Measurements from ENCODE around the gene SPDYE5.
"Not testable (repeated sequence)": the region's sequence is repeated elsewhere in the genome, so short reads cannot be mapped to it uniquely, and the experiment has no call there.

SPDYE5 gene

GRCh38 chr7:75521727-75522126 lies 29.6 kb downstream of the SPDYE5 start:
- POLR2A ChIA-PET; H3K9me3 ChIP-seq (ENCODE audit: control extremely low read depth in 1 of 5, control insufficient read depth in 4 of 5, insufficient read depth in 2 of 5, low read depth in 1 of 5, low read length in 4 of 5); H3K4me1 ChIP-seq (ENCODE audit: control extremely low read depth in 1 of 4, control insufficient read depth in 4 of 4, insufficient read depth in 4 of 4, low read length in 3 of 4); DNase-seq; CTCF ChIA-PET; H3K27ac ChIP-seq (ENCODE audit: insufficient read depth in 1 of 2, low read depth in 1 of 2, low read length in 2 of 2, poor library complexity in 1 of 2, severe bottlenecking in 2 of 2); H3K27me3 ChIP-seq (replicated peaks in 2 of 5; ENCODE audit: control insufficient read depth in 4 of 5, insufficient read depth in 5 of 5, low read length in 4 of 5); H3K4me3 ChIP-seq (ENCODE audit: control insufficient read depth in 1 of 7, extremely low read depth in 1 of 7, insufficient read depth in 4 of 7, low read depth in 2 of 7, low read length in 6 of 7): not testable (repeated sequence)
- peaks cover 6 to 45% (median 21%) of the 10 kb centered on the region in 4 experiments for H3K36me3 ChIP-seq (ENCODE audit: control insufficient read depth in 4 of 4, insufficient read depth in 4 of 4, low read length in 3 of 4)

GRCh38 chr7:75527224-75527722 lies 35.2 kb downstream of the SPDYE5 start:
- H3K27ac ChIP-seq (ENCODE audit: insufficient read depth in 1 of 2, low read depth in 1 of 2, low read length in 2 of 2, poor library complexity in 1 of 2, severe bottlenecking in 2 of 2): peak overlapping the region; percentile 46 to 86
- peaks cover 6 to 27% (median 14%) of the 10 kb centered on the region in 4 experiments for H3K36me3 ChIP-seq (ENCODE audit: control insufficient read depth in 4 of 4, insufficient read depth in 4 of 4, low read length in 3 of 4)
- H3K9me3 ChIP-seq (ENCODE audit: control extremely low read depth in 1 of 5, control insufficient read depth in 4 of 5, insufficient read depth in 2 of 5, low read depth in 1 of 5, low read length in 4 of 5); POLR2A ChIA-PET; H3K27me3 ChIP-seq (replicated peaks in 2 of 5; ENCODE audit: control insufficient read depth in 4 of 5, insufficient read depth in 5 of 5, low read length in 4 of 5); CTCF ChIA-PET: not testable (repeated sequence)
- under 1% methylated on average over 28 of the region's 37 CpGs for WGBS (ENCODE audit: insufficient coverage)
- DNase-seq: peak in 2 of 3 donors; percentile 2 to 10
- H3K4me1 ChIP-seq (ENCODE audit: control extremely low read depth in 1 of 4, control insufficient read depth in 4 of 4, insufficient read depth in 4 of 4, low read length in 3 of 4): peaks cover 0 to 17% (median 8%) of the 10 kb centered on the region in 4 experiments
- peak overlapping the region; percentile 63 to 93 (median 88) for H3K4me3 ChIP-seq (ENCODE audit: control insufficient read depth in 1 of 7, extremely low read depth in 1 of 7, insufficient read depth in 4 of 7, low read depth in 2 of 7, low read length in 6 of 7)

GRCh38 chr7:75531359-75531821 lies 39.3 kb downstream of the SPDYE5 start:
- DNase-seq: no peak
- CTCF ChIA-PET: interaction anchor here (0.6 to 0.9 kb wide), 2 partner anchors 57 to 226 kb away, joined by 3 read pairs; no protein-coding TSS in a partner anchor

GRCh38 chr7:75532639-75533038 lies 40.5 kb downstream of the SPDYE5 start:
- Histone ChIP-seq H3K27ac (ENCODE audit: insufficient read depth in 1 of 2, low read depth in 1 of 2, low read length in 2 of 2, poor library complexity in 1 of 2, severe bottlenecking in 2 of 2) (no peak overlapping the region), H3K36me3 (ENCODE audit: control insufficient read depth in 4 of 4, insufficient read depth in 4 of 4, low read length in 3 of 4) (peaks cover 5 to 18% (median 13%) of the 10 kb centered on the region in 4 experiments), H3K4me1 (ENCODE audit: control extremely low read depth in 1 of 4, control insufficient read depth in 4 of 4, insufficient read depth in 4 of 4, low read length in 3 of 4) (peaks cover 5 to 12% (median 8%) of the 10 kb centered on the region in 4 experiments), H3K9me3 (ENCODE audit: control extremely low read depth in 1 of 5, control insufficient read depth in 4 of 5, insufficient read depth in 2 of 5, low read depth in 1 of 5, low read length in 4 of 5) (no peaks in the 10 kb centered on the region), H3K4me3 (ENCODE audit: control insufficient read depth in 1 of 7, extremely low read depth in 1 of 7, insufficient read depth in 4 of 7, low read depth in 2 of 7, low read length in 6 of 7) (no peak overlapping the region), H3K27me3 (replicated peaks in 2 of 5; ENCODE audit: control insufficient read depth in 4 of 5, insufficient read depth in 5 of 5, low read length in 4 of 5) (no peaks in the 10 kb centered on the region)
- CTCF ChIA-PET: interaction anchor here (1.2 kb wide), 1 partner anchor 64 kb away, joined by 4 read pairs; no protein-coding TSS in a partner anchor
- POLR2A ChIA-PET: no interaction called here
- WGBS (ENCODE audit: insufficient coverage): 100% methylated on average over 4 of the region's 4 CpGs
- DNase-seq: no peak

More at GRCh38 chr7:75531359-75531821, 39.3 kb downstream of the SPDYE5 start:
- POLR2A ChIA-PET: interaction anchor here (0.6 kb wide), 1 partner anchor 41 kb away, joined by 3 read pairs; no protein-coding TSS in a partner anchor
- H3K4me3 ChIP-seq (ENCODE audit: control insufficient read depth in 1 of 7, extremely low read depth in 1 of 7, insufficient read depth in 4 of 7, low read depth in 2 of 7, low read length in 6 of 7): no peak overlapping the region
- no peaks in the 10 kb centered on the region for H3K9me3 ChIP-seq (ENCODE audit: control extremely low read depth in 1 of 5, control insufficient read depth in 4 of 5, insufficient read depth in 2 of 5, low read depth in 1 of 5, low read length in 4 of 5)
- WGBS (ENCODE audit: insufficient coverage): 96% methylated on average over 6 of the region's 6 CpGs
- H3K36me3 ChIP-seq (ENCODE audit: control insufficient read depth in 4 of 4, insufficient read depth in 4 of 4, low read length in 3 of 4): peaks cover 0 to 6% (median 1%) of the 10 kb centered on the region in 4 experiments
- H3K27ac ChIP-seq (ENCODE audit: insufficient read depth in 1 of 2, low read depth in 1 of 2, low read length in 2 of 2, poor library complexity in 1 of 2, severe bottlenecking in 2 of 2): no peak overlapping the region
- peaks cover 5 to 22% (median 13%) of the 10 kb centered on the region in 4 experiments for H3K4me1 ChIP-seq (ENCODE audit: control extremely low read depth in 1 of 4, control insufficient read depth in 4 of 4, insufficient read depth in 4 of 4, low read length in 3 of 4)
- no peaks in the 10 kb centered on the region for H3K27me3 ChIP-seq (replicated peaks in 2 of 5; ENCODE audit: control insufficient read depth in 4 of 5, insufficient read depth in 5 of 5, low read length in 4 of 5)

DNA sequence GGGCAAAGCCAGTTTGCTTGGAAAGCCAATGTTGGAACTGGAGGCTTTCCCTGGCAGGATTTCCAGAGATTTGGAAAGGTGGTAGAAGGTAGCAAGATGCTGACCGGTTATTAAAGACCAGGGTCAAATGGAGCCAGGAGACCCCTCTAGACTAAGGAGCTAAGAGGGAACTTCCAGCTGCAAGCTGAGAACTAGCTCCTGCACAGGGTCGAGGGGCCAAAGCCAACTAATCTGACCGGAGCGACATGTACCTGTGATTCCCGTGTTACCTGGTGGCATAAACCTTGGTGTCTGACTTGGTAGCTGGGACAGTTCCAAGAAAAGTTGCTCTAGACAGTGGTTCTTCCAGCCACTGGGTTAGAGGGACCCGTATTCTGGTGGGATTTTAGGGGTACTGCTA lies 41.8 kb downstream of the SPDYE5 start:
- no peak overlapping the region for H3K4me3 ChIP-seq (ENCODE audit: control insufficient read depth in 1 of 7, extremely low read depth in 1 of 7, insufficient read depth in 4 of 7, low read depth in 2 of 7, low read length in 6 of 7)
- ChIA-PET CTCF (interaction anchor here (0.6 to 1.2 kb wide), 3 partner anchors 11 to 219 kb away, joined by 3 to 5 read pairs (median 3); no protein-coding TSS in a partner anchor), POLR2A (no interaction called here)
- no peaks in the 10 kb centered on the region for H3K9me3 ChIP-seq (ENCODE audit: control extremely low read depth in 1 of 5, control insufficient read depth in 4 of 5, insufficient read depth in 2 of 5, low read depth in 1 of 5, low read length in 4 of 5)
- H3K27ac ChIP-seq (ENCODE audit: insufficient read depth in 1 of 2, low read depth in 1 of 2, low read length in 2 of 2, poor library complexity in 1 of 2, severe bottlenecking in 2 of 2): no peak overlapping the region
- no peak for DNase-seq
- H3K4me1 ChIP-seq (ENCODE audit: control extremely low read depth in 1 of 4, control insufficient read depth in 4 of 4, insufficient read depth in 4 of 4, low read length in 3 of 4): peaks cover 5 to 10% (median 8%) of the 10 kb centered on the region in 4 experiments
- 90% methylated on average over 5 of the region's 6 CpGs for WGBS (ENCODE audit: insufficient coverage)
- peaks cover 8 to 28% (median 23%) of the 10 kb centered on the region in 4 experiments for H3K36me3 ChIP-seq (ENCODE audit: control insufficient read depth in 4 of 4, insufficient read depth in 4 of 4, low read length in 3 of 4)
- no peaks in the 10 kb centered on the region for H3K27me3 ChIP-seq (replicated peaks in 2 of 5; ENCODE audit: control insufficient read depth in 4 of 5, insufficient read depth in 5 of 5, low read length in 4 of 5)

DNA sequence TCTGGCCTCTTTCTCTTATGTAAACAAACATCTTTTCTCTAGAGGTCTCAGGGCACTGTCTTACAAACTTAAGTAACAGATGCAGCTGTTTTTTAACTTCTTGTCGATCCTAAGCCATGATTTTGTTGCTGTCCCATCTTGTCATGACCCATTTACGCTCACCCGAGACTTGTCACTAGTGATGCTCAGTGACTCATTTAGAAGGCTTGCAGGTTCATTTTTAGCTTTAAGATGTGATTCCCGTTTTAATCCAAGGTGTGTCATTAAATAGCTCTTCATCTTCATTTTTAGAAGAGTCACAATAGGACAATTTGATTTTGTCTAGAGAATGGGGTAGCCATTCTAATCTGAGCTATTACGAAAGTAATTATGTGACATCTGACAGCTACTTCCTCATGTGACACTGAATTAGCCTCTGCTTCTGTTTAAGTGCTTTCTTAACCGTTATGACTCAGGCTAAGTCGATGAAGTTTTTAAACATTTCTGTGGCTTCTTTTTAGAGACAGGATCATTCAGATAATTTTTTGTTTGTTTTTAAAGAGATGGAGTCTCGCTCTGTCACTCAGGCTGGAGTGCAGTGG lies 42.7 kb downstream of the SPDYE5 start:
- H3K27ac ChIP-seq (ENCODE audit: insufficient read depth in 1 of 2, low read depth in 1 of 2, low read length in 2 of 2, poor library complexity in 1 of 2, severe bottlenecking in 2 of 2): peak overlapping the region; percentile 20 to 78
- peak overlapping the region in 2 of 7 experiments; percentile 4 to 24 for H3K4me3 ChIP-seq (ENCODE audit: control insufficient read depth in 1 of 7, extremely low read depth in 1 of 7, insufficient read depth in 4 of 7, low read depth in 2 of 7, low read length in 6 of 7)
- ChIA-PET POLR2A (interaction anchor here (0.7 kb wide), 1 partner anchor 498 kb away, joined by 6 read pairs; no protein-coding TSS in a partner anchor), CTCF (interaction anchor here (0.6 to 1.3 kb wide), 5 partner anchors 10 to 218 kb away, joined by 3 to 5 read pairs (median 3); no protein-coding TSS in a partner anchor)
- DNase-seq: peak; percentile 44 to 88 (median 82)
- H3K27me3 ChIP-seq (replicated peaks in 2 of 5; ENCODE audit: control insufficient read depth in 4 of 5, insufficient read depth in 5 of 5, low read length in 4 of 5): no peaks in the 10 kb centered on the region
- 59% methylated on average over 5 of the region's 8 CpGs for WGBS (ENCODE audit: insufficient coverage)
- H3K36me3 ChIP-seq (ENCODE audit: control insufficient read depth in 4 of 4, insufficient read depth in 4 of 4, low read length in 3 of 4): peaks cover 10 to 35% (median 28%) of the 10 kb centered on the region in 4 experiments
- H3K4me1 ChIP-seq (ENCODE audit: control extremely low read depth in 1 of 4, control insufficient read depth in 4 of 4, insufficient read depth in 4 of 4, low read length in 3 of 4): peaks cover 5 to 10% (median 8%) of the 10 kb centered on the region in 4 experiments
- H3K9me3 ChIP-seq (ENCODE audit: control extremely low read depth in 1 of 5, control insufficient read depth in 4 of 5, insufficient read depth in 2 of 5, low read depth in 1 of 5, low read length in 4 of 5): no peaks in the 10 kb centered on the region

- no peak overlapping the region for H3K27ac ChIP-seq (ENCODE audit: insufficient read depth in 1 of 2, low read depth in 1 of 2, low read length in 2 of 2, poor library complexity in 1 of 2, severe bottlenecking in 2 of 2)
- H3K4me3 ChIP-seq (ENCODE audit: control insufficient read depth in 1 of 7, extremely low read depth in 1 of 7, insufficient read depth in 4 of 7, low read depth in 2 of 7, low read length in 6 of 7): no peak overlapping the region
- peaks cover 5 to 10% (median 8%) of the 10 kb centered on the region in 4 experiments for H3K4me1 ChIP-seq (ENCODE audit: control extremely low read depth in 1 of 4, control insufficient read depth in 4 of 4, insufficient read depth in 4 of 4, low read length in 3 of 4)
- POLR2A ChIA-PET: no interaction called here
- H3K36me3 ChIP-seq (ENCODE audit: control insufficient read depth in 4 of 4, insufficient read depth in 4 of 4, low read length in 3 of 4): peaks cover 10 to 40% (median 32%) of the 10 kb centered on the region in 4 experiments
- H3K27me3 ChIP-seq (replicated peaks in 2 of 5; ENCODE audit: control insufficient read depth in 4 of 5, insufficient read depth in 5 of 5, low read length in 4 of 5): no peaks in the 10 kb centered on the region
- DNase-seq: no peak
- WGBS (ENCODE audit: insufficient coverage): 95% methylated on average over 4 of the region's 4 CpGs
- H3K9me3 ChIP-seq (ENCODE audit: control extremely low read depth in 1 of 5, control insufficient read depth in 4 of 5, insufficient read depth in 2 of 5, low read depth in 1 of 5, low read length in 4 of 5): no peaks in the 10 kb centered on the region
- CTCF ChIA-PET: no interaction called here
These were observed 44.4 kb downstream of the SPDYE5 start for GRCh38 chr7:75536491-75536890.
